Measurements from ENCODE around the gene MED23.
A peak's percentile ranks its signal among the peaks of the same experiment; 100 is the strongest.
"Not testable (repeated sequence)": the region's sequence is repeated elsewhere in the genome, so short reads cannot be mapped to it uniquely, and the experiment has no call there.

Gene MED23

GRCh38 chr6:131568726-131569125 is 59.3 kb downstream of the MED23 start:
- DNase-seq: no peak

GRCh38 chr6:131565056-131565455 is 63.0 kb downstream of the MED23 start:
- DNase-seq: no peak

- DNase-seq: no peak
These were observed 65.9 kb downstream of the MED23 start for GRCh38 chr6:131561925-131562707.

- no peak for DNase-seq
These were observed 69.1 kb downstream of the MED23 start for GRCh38 chr6:131558922-131559321.

GRCh38 chr6:131555992-131556391 is 72.0 kb downstream of the MED23 start:
- no peak for DNase-seq

GRCh38 chr6:131552572-131552971 is 75.5 kb downstream of the MED23 start:
- no peak for DNase-seq

- DNase-seq: no peak
These were observed 76.1 kb downstream of the MED23 start for GRCh38 chr6:131551902-131552301.

- no peak for DNase-seq
These were observed 78.2 kb downstream of the MED23 start for GRCh38 chr6:131549811-131550210.

GRCh38 chr6:131548441-131548840 is 79.6 kb downstream of the MED23 start:
- DNase-seq: no peak

GRCh38 chr6:131547488-131547887 is 80.6 kb downstream of the MED23 start:
- no peak for DNase-seq

GRCh38 chr6:131545317-131545716 is 82.7 kb downstream of the MED23 start:
- no peak for DNase-seq

- DNase-seq: not testable (repeated sequence)
These were observed 89.4 kb downstream of the MED23 start for GRCh38 chr6:131538615-131539014.

- DNase-seq: no peak
These were observed 95.4 kb downstream of the MED23 start for GRCh38 chr6:131532580-131533039.

- DNase-seq: not testable (repeated sequence)
These were observed 96.4 kb downstream of the MED23 start for GRCh38 chr6:131531681-131532080.

- DNase-seq: not testable (repeated sequence)
These were observed 97.1 kb downstream of the MED23 start for GRCh38 chr6:131530936-131531335.

- DNase-seq: peak; percentile 36
These were observed 103.2 kb downstream of the MED23 start for GRCh38 chr6:131524695-131525336.

GRCh38 chr6:131523988-131524673 is 103.9 kb downstream of the MED23 start:
- DNase-seq: no peak
